EL (cell line): ENCODE measurements around the gene UCKL1.

Experiments used
- DNase-seq: peaks from one replicate; pipeline ENCODE4 v3.0.0-alpha.2; 2016

UCKL1 gene

DNA sequence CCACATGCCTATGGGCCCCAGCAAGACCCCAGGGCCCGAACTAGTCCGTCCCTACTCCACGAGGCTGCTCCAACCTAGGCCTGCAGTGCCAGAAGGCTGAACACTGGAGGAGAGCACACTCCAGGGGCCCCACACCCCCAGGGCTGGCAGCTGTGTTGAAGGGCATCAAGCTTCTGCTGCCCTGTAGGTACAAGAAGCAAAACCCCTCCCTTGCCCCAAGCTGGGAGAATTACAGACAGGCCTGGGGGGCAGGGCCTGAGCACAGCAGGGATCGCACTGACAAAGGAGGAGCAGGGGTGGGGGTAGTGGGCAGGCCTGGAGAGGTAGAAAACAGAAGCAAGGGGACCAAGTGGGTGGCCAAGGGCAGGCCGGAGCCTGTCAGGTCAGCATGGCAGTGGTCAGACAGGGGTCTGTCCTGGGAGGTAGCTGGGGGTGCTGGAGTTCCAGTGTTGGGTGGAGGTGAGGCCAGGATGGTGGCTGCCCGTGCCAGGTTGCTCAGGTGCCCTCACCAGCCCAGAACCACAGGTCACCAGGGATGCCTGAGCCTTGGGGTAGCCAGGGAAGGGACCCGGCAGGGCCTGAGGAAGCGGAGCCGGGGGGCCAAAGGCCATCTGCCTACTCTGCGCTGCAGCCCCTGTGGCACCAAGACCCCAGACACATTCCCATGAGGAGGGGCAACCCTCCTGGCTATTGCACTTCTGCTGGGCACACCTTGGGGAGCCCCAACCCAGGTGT, 2.9 kb upstream of the UCKL1 start:
- DNase-seq, result no peak

DNA sequence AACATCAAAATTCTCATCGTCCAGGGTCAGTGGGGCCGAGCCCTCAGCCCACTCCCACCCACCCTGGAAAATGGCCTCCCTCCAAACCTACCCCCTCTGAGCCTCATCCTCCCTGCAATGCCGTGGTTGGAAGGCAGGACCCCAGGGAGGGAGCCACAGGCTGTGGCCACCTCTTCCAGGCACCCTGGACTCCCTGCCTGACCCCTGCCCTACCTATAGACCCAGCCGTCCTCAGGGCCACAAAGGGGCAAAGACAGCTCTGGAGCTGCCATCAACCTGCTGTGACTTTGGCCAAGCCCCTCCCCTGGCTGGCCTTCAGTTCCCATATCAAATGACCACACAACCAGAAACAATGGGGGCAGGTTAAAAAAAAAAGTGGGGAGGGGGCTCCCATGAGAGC, 2.3 kb upstream of the UCKL1 start:
- no peak for DNase-seq

DNA sequence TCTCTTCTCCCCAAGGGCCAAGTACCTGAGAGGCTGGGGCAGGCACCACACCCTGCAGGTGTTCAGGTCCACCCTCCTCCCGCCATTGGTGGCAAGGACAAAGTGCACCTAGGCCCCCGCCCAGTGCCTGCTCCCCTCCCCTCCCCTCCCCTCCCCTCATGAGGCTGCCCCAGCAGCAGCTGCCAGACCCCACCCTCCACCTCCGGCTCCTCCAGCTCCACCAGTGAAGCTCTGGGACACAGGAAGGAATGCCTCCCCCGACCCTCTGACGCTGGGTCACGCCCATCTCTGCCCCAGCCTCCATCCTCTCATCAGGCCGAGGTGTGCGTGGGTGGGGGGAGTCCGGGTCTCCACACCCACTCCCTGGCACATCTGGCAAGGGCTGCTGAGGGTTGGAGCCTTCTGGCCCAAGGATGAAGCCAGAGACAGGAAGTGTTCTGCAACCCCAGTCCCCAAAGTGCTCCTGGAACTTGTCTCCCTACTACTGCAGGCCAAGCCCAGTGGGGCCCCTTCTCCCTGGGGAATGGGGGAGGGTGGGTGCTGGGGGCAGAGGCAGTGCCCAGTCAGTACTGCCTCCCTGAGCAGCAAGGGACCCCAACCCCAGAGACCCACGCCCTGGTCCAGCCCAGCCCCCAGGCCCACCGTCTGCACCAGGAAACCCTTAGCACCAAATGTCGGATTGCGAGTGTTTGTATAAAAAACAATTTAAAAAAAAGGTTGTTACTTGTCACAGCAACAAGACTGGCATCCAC, 1.6 kb upstream of the UCKL1 start:
- peak; percentile 38 for DNase-seq

DNA sequence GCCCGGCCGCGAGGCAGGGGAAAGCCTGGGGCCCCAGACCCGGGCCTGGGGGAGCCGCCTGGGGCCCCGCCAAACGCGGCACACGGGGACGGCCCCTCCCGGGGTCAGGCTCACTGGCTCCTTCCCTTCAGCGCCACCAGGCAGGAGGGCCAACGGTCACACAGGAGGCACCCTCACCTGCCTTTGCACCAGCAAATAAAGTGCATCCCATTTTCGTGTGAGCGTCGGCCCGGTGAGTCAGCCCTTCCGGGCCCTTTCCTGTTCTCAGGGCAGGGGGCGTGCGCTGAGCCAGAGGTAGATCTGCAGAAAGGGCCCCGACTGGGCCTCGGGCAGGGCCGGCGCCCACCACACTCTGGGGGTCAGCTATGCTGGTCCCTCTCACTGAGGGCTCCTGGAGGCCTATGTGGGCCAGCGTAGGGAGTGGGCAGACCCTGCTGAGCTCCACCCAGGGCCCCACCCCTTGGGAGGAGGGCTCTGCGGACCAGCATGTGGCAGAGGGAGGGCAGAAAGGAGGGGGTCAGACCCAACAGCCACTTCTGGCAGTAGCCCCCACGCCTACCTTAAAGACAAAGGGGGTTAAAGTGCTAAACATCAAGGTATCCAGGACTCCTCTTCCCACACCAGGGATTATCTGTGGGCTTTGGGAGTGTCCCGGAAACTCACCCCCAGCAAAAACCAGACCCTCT, 931 bp upstream of the UCKL1 start:
- peak; percentile 56 for DNase-seq

DNA sequence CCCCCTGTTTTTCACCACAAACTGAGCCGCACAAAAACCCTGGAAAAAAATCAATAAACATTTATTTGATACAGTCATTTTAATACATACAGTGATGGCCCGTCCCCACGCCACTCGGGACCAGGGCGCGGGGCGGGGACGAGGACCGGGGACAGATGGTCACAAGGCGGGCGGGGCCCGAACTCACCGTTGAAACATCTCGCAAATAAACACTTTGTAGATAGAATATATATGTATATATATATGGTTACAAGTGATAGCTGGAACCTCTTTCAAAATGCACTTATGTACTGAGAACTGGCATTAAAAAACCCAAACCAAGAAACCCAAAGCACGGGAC, 418 bp upstream of the UCKL1 start:
- DNase-seq, result no peak

DNA sequence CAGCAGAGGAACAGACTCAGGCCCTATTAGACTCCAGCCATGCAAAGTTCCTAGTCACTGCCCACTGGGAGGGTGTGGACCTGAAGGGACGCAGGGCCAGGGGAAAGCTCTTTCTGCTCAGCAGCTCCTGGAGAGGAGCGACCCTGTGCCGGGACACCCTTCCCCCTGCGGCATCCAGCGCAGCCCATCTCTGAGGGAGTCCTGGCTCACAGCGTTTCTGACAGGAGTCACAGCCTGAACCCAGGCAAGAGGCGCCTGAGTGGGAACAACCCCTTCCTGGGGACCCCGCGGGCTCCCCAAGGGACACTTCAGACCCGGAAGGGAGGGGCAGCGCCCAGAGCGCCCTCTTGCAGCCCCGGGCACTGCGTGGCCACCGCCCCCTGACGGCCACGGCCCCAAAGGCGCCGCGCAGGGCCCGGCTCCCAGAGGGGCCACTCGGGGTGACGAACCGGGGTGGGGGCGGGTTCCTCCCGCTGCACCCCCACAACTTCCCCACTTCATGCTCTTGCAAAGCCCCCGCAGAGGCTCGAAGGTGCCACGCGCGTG, 862 bp downstream of the UCKL1 start:
- DNase-seq, result peak; percentile 48

DNA sequence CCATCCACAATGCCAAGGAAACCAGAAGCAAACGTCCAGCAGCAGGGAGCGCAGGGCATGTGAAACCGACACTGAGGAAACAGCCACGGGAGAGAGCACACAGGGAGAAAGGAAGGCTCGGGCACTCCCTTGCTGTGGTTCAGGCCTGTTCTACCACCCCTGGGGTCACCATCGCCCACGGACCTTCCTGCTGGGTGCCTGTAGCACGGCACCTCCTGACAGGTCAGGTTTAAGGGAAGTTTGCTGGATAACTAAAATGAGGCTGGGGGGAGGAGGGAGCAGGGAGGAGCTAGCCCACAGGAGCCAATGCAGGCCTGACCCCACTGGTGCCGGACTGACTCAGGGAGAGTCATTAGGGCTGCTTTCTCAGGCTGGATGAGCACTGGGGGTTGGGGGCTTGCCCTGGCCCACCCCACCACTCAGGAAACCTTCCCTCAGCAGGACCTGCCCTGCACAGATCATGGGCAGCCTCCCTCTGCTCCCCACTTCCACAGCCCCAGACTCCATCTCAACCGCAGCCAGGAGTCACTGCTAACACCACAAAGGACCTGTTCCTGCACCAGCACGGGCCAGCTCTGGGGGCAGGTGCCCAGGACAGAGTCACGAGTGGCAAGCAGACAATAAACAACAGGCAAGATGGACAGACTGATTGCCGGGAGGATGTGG, 2.3 kb downstream of the UCKL1 start:
- no peak for DNase-seq

DNA sequence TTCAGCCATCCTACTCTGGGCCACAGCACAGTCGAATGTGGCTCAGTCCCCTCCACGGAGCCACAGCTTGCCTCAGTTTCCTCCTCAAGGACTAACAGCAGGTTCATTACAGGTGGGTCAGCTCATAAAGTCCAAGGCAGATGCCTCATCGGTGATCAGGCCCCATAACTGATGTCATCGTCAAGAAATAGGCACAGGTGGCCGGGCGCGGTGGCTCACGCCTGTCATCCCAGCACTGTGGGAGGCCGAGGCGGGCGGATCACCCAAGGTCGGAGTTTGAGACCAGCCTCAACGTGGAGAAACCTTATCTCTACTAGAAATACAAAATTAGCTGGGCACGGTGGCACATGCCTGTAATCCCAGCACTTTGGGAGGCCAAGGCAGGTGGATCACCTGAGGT, 3.4 kb downstream of the UCKL1 start:
- no peak for DNase-seq

DNA sequence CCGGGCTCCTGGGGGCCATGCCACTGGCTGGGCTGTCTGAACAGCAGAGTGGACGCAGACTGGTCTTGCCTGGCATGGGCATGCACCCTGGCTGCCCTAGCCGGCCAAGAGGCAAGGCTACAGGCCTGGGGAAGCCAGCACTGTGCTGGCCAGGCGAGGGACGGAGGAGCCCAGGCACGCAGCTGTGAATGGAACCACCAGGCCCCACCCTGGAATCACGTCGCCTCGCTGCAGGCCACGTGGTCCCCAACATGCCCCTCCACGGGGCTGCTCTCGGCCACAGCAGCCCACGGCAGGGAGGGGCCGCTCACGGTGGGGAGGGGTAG, 4.0 kb downstream of the UCKL1 start:
- no peak for DNase-seq

DNA sequence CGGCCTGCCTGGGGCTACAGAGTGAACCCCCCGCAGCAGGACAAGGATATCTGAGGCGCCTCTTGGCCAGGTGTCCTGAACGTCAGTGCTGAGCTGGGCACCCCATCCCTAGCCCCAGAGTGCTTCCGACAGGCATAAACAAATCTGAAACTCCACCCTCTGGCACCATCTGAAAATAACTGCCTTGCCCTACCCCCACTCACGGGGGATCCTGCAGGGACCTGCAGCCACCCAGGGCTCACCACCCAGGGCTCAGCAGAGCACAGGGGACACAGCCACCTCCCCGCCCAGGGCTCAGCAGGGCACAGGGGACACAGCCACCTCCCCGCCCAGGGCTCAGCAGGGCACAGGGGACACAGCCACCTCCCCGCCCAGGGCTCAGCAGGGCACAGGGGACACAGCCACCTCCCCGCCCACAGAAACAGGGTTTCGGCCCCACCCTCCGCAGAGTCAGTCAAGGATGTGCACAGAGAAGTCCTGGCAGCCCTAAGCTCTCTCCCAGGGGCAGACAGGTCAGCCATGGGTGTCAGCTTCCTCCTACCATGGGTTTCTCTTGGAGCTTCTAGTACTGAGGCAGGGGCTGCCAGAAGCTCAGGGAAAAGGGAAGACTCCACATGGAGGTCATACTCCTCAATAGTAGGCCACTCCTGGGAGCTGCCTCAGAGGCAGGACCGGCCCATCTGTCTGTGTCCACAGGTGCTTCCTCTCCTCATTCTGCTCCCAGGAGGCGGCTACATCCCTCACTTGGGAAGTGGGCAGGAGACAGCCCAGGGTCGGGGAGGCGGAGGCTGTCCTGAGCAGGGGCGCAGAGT, 4.6 kb downstream of the UCKL1 start:
- no peak for DNase-seq

DNA sequence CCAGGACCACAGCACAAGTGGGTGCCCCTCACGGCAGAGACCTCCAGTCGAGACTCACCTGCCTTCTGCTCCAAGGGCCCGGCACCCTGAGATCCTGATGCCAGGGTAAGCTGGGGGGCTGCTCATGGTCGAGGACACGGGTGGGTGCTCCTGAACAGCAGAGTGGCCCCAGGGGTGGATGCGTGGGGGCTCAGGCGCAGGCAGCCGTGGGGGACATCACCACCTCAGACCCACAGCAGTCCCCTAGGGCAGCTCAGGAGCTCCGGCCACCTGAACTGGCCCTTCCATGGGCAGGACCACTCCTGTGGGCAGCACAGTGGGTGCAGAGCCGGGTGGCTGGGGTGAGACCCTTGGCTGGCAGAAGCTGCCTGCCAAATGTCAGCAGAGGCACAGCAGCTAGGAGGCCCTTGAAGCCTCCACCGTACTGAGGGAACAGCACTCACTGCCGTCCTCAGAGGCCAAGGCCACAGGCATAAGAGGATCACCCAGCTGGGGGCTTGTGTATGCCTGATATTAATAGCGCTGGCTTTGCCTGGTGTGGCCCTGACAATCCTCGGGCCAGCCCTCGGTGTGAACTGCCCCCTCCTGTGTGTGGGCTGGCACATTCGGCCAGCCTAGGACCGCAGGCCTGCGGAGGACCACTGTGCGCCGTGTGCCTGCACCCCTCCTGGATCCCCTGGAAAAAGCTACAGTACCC, 5.4 kb downstream of the UCKL1 start:
- no peak for DNase-seq

DNA sequence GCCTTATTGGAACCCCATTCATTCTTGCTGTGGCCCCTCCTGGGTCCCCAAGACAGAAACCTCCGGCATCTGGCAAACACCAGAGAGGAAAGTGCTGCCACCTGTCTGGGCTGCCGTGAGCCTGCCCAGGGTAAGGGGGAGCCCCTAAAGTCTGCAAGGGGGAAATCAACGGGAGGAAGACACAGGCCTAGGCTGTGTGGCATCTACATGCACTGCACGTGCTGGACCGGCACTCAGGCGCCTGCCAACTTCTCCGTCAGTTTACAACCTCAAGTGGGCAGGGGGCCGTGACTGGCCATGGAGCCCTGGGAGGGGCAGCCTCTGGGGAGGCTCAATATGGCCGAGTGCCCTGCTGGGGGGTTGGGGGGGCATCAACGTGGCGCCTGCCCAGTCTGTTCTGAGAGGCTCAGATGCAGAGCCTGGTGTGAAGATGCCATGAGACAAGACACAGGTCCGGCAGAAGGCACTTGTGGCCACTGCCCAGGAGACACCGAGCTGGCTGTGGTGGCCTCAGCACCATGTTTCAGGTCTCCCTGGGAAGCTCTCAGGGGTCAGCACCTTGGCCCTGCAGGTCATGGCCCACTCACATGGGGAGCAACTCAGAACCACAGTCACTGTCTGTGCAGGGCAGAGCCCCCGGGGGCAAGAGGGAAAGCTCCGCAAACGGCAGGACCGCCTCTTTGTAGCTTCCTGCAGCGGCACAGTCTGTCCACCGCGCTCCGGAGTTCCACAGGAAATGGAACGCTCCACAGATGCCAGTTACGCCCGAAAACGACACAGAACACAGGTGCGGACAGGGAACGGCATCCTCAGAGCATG, 8.4 kb downstream of the UCKL1 start:
- no peak for DNase-seq

DNA sequence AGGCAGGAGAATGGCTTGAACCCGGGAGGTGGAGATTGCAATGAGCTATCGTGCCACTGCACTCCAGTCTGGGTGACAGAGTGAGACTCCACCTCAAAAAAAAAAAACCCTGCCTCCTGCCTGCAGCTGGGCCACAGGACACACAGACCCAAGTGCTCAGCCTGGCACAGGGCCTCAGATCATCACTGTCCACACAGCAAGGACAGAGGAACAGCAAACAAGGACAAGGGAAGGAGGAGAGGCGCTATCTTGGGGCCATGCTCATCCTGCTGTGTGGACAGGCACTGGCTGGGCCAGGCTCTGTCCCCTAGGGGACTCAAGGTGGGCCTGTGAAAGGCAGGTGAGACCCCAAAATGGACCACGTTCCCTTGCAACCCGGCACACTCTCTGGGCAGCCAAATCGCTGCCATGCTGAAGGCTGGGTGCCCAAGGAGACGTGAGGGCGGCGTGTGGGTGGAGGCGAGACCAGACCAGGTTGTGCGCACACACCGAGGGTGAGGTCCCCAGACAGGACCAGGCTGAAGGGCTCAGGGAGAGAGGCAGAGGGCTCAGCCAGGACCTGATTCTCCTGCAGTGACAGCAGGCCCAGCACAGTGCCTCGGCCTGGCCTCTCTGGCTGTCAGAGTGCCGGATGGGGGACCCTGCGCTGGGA, 9.1 kb downstream of the UCKL1 start:
- DNase-seq, result no peak

DNA sequence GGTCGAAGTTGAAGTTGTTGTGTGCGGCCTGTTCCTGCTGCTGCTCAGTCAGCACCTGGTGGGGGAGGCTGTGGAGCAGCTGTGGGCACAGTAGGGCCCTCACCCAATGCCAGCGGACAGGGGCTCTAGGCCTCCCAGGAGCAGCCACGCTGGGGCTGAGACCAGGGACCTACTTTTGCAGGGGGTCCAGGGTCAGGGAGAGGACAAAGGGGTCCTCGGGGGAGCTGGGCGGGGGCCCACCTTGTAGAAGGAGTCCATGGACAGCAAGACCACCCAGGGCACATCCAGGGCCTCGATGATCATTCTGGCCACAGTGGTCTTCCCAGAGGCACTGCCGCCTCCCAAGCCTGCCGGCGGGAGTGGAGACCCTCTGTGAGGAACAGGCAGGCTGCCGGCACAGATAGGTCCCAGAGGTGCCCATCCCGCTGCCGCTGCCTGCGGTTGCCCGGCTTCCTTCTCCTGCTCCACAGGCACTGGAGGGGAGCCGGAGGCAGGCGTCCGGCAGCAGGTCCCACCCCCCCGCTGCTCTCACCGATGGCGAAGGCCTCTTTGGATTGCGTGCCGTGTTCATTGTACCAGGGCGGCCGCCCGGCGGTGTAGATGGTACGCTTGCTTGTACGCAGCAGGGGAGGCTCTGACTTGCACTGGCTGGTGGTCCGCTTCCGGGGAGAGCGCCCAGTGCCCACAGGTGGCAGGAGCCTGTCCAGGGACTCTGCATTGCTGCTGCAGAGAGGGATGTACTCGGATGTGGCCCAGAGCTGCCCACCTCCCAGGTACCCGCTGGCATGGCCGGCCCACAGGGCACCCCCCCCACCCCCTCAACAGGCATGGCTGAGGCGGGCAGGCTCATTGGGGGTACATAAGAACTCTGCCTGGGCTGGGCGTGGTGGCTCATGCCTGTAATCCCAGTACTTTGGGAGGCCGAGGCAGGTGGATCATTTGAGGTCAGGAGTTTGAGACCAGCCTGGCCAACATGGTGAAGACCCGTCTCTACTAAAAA, 10.0 kb downstream of the UCKL1 start:
- no peak for DNase-seq

DNA sequence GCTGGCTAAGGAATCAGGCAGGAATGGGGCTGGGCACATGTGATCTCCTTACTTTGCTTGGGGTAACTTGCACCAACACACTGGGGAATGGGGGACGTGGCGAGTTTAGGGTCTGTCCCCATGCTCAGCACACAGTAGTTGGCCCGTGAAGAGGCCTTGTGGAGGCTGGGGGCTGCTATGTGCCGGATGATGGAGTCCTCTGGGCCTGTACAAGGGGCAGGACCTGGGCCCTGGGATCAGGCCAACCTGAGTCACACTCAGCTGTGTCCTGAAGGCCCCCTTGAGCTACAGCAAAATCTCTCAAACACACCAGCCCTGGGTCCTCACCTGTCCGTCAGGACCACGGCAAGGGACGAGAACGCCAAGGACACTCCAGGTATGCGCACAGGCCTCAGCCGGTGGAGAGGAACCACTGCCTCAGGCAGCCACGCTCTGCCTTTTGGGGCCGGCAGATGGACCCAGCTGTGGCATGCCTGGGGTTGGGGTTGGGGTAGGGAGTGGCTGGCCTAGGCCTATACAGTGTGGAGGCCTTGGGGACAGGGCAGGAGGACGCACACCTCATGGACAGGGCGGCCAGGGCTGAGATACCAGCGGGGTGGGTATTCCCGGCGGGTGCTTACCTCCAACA, 11.1 kb downstream of the UCKL1 start:
- no peak for DNase-seq

DNA sequence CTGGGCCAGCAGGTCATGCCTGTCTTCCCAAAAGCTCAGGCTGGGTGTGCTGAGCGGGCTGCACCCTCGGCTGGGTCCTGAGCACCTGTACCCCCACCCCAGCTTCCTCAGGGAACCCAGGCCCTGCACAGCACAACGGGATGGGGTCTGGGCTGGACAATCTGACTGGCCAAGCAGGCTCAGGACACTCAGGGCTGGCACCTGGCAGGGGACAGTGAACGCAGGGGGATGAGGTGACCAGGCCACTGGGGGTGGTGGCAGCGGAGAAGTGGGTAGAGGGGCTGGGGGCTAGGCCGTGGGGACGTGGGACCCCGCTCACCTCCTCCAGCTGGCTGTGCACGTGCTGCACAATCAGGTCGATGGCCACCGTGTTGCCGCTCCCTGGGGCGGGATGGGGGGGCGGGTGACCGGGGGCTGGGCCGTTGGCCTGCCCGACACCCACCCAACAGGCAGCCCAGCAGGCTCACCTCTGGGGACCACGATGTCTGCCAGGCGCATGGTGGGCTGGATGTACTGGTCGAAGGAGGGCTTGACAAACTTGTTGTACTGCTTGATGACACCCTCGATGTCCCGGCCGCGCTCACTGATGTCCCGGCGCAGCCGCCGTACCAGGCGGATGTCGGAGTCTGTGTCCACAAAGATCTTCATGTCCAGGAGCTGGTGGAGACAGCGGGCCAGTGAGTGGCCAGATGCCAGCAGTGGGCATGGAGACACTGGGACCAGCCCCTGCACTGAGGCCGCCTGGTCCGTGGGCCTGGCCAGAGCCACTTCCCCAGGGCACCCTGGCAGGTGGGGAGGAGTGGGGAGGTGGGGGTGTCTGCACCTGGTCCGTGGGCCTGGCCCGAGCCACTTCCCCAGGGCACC, 11.9 kb downstream of the UCKL1 start:
- no peak for DNase-seq

DNA sequence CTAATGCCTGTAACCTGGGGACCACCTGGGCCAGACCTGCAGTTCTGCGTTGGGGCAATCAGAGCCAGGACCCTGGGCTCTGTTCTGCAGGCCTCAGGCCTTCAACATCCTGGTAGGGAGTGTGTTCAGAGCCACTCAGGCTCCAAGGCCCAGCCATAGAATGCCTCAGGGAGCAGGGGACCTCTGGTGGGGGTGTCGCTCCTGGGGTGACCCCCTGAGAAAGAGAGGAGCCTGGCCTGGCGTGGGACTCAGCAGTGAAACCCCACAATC, 12.5 kb downstream of the UCKL1 start:
- DNase-seq, result no peak
